NCI-H82 treated with DMSO at 0.1 percent for 48 hours (cell line): ENCODE results near the gene DNAL4.

Source experiments
- DNase-seq: peaks from one replicate; lab custom pipeline; 2025; ENCODE audit not compliant: unreplicated experiment; lab: John Stamatoyannopoulos, UW

The DNAL4 gene

DNA sequence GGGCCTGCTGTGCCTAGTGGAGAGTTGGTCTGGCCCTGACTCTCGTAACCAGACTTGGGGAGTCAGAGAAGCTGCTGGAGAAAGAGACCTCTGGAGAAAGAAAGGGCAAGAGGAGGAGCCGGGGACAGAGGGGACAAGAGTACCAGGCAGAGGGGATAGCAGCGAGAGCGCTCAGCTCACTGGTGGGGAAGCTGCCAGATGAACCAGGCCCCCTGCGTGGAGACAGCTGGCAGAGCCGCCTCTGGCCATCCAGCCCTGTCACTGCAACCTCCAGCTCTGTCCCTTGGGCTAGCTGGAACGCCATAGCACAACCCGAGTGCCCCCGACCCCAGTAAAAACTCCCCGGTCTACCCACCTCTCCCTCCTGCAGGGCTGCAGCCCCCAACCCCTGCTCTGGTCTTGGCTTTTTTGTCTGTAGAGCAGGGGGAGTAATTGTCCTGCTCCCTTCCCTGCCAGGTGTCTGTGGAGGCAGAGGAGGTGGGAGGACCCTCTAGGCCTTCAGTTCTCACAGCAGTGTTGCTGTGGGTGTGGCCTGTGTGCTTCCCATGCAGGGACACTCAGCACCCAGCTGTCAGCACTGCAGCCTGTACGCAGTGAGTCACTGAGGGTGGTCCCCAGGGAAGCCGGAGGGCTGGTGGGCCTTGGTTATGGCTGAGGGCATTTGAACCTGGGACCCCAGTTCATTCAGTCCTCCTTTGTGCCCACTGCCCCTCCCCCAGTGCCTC is 33.3 kb downstream of the DNAL4 start:
- DNase-seq = no peak

- DNase-seq = no peak
Measured at GRCh38 chr22:38759005-38759404, 34.9 kb downstream of the DNAL4 start.

DNA sequence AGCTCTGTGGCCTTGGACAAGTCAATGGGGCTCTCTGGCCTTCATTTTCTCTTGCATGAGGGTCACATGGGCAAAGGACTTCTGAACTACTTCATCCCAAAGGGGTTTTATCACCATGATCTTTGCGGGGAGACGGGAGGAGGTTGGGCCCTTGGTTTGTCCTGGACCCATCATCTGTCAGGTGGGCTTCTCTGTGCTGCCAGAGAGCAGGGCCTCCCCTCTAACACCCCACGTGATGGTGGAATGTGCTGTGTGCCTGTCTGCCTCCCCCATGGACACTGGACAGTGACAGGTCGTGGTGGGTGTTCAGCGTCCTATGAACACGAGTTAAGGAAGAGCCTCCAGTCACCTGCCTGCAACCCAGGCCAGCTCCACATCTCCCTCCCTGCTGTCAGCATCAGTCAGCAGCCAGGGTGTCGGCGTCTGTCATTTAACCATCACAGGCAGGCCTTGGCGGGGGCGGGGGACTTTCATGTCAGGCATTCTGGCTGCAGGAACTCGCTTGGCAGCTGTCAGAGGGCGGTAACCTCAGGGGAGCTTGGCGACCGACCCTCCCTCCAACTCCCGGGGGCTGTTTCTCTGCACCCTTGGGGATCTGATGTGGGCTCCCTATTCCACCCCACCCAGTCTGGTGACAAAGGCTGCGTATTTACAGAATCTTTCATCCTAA is 35.5 kb downstream of the DNAL4 start:
- DNase-seq = no peak

- DNase-seq = no peak
Measured at GRCh38 chr22:38757464-38757757, 36.5 kb downstream of the DNAL4 start.

GRCh38 chr22:38756711-38757463 is 37.1 kb downstream of the DNAL4 start:
- DNase-seq = no peak

- no peak for DNase-seq
Measured at GRCh38 chr22:38755911-38756532, 37.9 kb downstream of the DNAL4 start, which contains the start of gene SUN2. SUN2 (minus strand) TSS chr22:38755998; CDS start chr22:38752628, 3,370 bp downstream.

DNA sequence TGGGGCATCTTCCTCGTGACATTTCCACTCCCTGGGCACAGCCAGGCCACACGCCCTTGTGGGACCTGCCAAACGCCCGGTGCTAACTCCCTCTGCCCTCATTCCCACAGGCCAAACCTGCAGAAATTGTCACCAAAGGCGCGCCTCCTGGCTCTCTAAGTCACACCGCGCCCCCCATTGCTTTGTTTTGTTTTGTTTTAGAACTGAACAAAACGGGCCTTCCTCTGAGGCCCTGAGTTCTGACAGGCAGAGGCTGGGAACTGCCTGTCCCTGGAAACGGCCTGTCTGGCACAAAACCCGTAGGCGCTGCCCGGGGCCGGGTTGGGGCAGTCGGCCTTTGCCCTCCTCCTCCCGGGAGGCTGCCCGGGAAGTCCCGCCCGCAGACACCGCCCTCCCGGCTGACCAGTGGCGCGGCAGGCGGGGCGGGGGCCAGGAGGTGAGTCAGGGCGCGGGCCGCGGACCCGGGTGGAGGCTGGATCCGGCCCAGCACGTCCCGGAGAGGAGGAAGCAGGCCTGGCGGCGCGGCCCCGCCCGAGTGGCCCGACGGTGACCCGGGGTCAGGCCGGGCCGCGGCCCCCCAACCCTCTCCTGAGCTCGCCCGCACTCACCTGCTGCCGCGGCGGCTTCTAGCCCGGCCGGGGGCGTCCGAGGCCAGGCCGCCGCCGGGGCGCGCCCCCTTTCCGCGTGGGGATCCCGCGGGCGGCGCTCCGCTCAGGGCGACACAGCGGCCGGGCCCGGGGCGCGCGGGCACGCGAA is 38.6 kb downstream of the DNAL4 start:
- DNase-seq = no peak

- DNase-seq = no peak
Measured at GRCh38 chr22:38754751-38755154, 39.2 kb downstream of the DNAL4 start.

- no peak for DNase-seq
Measured at GRCh38 chr22:38753948-38754750, 39.8 kb downstream of the DNAL4 start.

DNA sequence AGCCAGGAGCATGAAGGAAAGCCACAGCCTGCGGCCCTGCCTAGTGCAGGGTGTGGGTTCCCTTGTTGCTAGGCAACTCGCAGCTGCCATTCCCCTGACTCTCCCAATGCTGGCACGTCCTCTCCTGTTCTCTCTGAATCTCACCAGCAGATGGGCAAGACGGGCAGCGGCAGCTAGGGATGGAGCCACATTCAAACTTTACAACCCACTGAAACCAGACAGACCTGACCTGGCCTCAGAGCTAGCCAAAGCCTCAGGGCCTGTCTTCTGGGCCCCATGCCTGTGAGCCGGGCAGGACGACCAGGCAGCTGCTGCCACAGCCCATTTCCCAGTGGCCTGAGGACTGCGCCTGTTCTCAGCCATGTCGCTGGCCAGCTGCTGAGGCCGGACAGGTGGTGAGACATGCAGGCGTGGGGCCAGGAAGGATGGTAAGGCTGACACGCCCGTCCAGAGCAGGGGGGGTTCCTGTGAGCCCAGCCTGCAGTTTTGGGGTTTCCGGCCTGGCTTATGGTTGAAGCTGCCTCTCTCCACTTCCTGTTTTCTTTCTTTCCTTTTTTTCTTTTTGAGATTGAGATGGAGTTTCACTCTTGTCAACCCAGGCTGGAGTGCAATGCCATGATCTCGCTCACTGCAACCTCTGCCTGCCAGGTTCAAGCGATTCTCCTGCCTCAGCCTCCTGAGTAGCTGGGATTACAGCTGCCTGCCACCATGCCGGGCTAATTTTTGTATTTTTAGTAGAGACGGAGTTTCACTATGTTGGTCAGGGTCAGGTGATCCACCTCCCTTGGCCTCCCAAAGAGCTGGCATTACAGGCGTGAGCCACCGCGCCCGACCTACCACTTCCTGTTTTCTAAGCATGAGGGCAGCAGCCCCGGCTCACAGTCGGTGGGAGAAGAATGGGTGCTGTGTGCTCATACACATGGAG is 42.3 kb downstream of the DNAL4 start:
- no peak for DNase-seq

DNA sequence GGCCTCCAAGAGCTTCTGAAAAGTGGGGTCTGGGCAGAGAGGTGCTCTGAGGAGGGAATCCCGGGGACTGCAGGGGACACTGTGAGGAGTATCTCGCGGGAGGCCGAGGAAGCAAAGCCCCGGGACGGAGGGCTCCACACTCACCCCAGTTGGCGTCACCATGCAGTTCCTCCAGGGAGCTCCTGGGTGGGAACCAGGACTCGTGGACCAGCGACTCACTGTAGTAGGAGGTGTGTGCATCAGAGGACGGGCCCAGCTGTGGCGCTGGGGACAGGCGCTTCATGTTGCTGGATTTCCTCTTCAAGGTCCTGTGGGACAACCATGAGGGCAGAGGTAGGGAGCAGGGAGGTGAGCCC is 42.9 kb downstream of the DNAL4 start:
- no peak for DNase-seq

DNA sequence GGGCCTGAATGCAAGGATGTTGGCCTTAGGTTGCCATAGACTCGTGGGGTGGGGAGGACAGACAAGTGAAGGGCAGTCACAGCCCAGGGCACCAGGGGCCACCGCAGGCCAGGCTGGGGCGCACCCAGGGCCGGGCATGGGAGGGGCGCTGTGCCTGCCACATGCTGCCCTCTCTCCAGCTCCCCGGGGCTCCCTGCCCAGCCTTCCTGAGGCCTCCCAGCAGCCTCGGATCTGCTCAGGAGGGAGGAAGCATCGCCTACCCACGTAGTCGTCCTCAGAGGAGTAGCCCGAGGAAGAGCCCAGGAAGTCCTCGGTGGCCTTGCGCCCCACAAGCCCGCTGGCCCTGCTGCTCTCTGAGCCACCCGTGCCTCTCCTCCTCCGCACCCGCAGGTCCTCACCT is 43.3 kb downstream of the DNAL4 start:
- DNase-seq = no peak

DNA sequence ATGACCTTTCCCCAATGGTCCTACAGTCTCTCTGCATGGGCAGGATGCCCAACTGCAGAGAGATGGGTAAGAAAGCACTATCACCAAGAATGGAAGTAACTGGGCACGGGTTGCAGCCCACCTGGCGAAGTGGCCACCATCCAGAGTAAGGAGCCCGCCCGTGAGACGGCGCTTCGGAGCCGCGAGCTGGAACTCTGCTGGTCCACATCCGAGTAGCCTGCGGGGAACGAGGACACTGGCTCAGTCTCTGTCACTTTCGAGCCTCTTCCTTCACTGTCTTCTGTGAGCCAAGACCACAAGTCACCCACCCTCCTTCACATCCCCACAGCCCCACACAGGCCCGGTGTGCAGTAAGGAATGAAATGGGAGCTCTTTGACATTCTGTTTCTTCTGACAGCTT is 43.8 kb downstream of the DNAL4 start:
- DNase-seq = no peak

GRCh38 chr22:38748487-38749136 is 45.3 kb downstream of the DNAL4 start:
- DNase-seq = no peak

- DNase-seq = no peak
Measured at GRCh38 chr22:38745676-38746460, 48.1 kb downstream of the DNAL4 start.

DNA sequence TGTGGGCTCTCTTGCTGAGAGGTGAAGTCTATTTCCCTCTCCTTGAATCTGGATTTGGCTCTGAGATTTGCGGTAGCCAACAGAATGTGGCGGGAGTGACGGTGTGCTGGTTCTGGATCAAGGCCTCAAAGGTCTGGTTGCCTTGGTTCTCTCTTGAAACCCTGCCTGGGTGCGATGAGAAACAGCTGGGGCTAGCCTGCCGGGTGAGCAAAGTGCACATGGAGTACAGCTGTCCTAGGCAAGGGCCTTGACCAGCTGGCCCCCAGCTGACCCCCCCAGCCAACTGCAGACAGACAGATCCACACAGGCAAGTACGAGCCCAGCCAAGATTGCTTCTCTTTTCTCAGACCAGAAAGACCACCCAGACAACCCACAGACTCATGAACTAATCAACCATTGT is 49.0 kb downstream of the DNAL4 start:
- DNase-seq = no peak

- DNase-seq = no peak
Measured at GRCh38 chr22:38742176-38742942, 51.6 kb downstream of the DNAL4 start.
